Keratinocyte (primary cell): Measurements from ENCODE around the gene PSMD8.

Experiments used
- CTCF ChIP-seq, 3 experiments: IDR thresholded peaks in 1 of 3; conservative IDR thresholded peaks in 1 of 3; optimal IDR thresholded peaks in 1 of 3; 2 replicates in 2 of 3; 3 replicates in 1 of 3; pipeline versions ENCODE3 to v1.5.1; 2011; ENCODE audit warnings: low read length in 3 of 3, mild to moderate bottlenecking in 3 of 3, moderate library complexity in 2 of 3, control low read depth in 1 of 3, inconsistent platforms in 1 of 3; ENCODE audit not compliant: insufficient read depth in 2 of 3; ENCODE audit errors: extremely low read depth in 1 of 3
- EZH2 ChIP-seq: IDR thresholded peaks from one replicate; pipeline ENCODE4 v1.6.1; 2012; ENCODE audit warnings: inconsistent platforms, mild to moderate bottlenecking, low read length, moderate library complexity

GRCh38 chr19:38391911-38392464 is 17.6 kb downstream of the PSMD8 start:
- TF ChIP-seq CTCF (optimal IDR thresholded peaks at IDR 0.05 in 1 of 3, IDR thresholded peaks at IDR 0.05 in 1 of 3, conservative IDR thresholded peaks at IDR 0.05 in 1 of 3; ENCODE audit: extremely low read depth in 1 of 3, insufficient read depth in 2 of 3, low read length in 3 of 3) = no peak
- TF ChIP-seq EZH2 = no peak
